DND-41 (cell line): ENCODE data around the gene LRRC74A.
"Not testable (repeated sequence)": the region's sequence is repeated elsewhere in the genome, so short reads cannot be mapped to it uniquely, and the experiment has no call there.

ENCODE experiments used
- EZH2 ChIP-seq: IDR thresholded peaks from 3 replicates; pipeline ENCODE4 v1.6.1; 2012; ENCODE audit warnings: borderline replicate concordance, low read depth, mild to moderate bottlenecking, moderate library complexity, low read length, inconsistent platforms; ENCODE audit not compliant: severe bottlenecking
- TF ChIP-seq, protein P1 (sequence below): IDR thresholded peaks from 2 replicates; pipeline ENCODE4 v1.5.1; 2012; ENCODE audit warnings: borderline replicate concordance, low read length, moderate library complexity, mild to moderate bottlenecking; ENCODE audit not compliant: poor library complexity, severe bottlenecking; ENCODE audit errors: extremely low read depth

DNA sequence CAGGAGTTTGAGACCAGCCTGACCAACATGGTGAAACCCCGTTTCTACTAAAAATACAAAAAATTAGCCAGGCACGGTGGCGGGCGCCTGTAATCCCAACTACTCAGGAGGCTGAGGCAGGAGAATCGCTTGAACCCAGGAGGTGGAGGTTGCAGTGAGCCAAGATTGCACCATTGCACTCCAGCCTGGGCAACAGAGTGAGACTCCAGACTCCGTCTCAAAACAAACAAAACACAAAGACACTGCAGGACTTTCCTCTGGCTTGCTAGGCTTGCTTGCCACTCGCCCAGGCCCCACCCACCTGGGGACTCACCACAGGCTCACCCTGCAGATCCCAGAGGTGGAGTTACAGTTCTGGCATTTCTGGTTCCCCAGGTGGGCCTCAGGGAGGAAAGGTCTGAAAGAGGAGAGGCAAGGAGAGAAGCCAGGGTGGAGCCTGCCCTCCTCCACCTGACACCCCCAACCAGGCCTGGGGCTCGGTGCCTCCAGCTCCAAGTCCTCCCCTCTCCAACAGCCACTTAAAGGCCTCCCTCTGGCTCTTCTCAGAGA is 88.4 kb downstream of the LRRC74A start:
- TF ChIP-seq, protein P1, sequence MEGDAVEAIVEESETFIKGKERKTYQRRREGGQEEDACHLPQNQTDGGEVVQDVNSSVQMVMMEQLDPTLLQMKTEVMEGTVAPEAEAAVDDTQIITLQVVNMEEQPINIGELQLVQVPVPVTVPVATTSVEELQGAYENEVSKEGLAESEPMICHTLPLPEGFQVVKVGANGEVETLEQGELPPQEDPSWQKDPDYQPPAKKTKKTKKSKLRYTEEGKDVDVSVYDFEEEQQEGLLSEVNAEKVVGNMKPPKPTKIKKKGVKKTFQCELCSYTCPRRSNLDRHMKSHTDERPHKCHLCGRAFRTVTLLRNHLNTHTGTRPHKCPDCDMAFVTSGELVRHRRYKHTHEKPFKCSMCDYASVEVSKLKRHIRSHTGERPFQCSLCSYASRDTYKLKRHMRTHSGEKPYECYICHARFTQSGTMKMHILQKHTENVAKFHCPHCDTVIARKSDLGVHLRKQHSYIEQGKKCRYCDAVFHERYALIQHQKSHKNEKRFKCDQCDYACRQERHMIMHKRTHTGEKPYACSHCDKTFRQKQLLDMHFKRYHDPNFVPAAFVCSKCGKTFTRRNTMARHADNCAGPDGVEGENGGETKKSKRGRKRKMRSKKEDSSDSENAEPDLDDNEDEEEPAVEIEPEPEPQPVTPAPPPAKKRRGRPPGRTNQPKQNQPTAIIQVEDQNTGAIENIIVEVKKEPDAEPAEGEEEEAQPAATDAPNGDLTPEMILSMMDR = not testable (repeated sequence)
- TF ChIP-seq EZH2 = not testable (repeated sequence)
